Measurements from ENCODE around the gene NUP160. TPM values are rescaled to one million over a fixed set of nuclear protein-coding genes. Genes with fewer than 3 reads are reported as not detected.

Gene NUP160
- total and polyA plus RNA-seq, 4 donors, result 5.0 to 38.2 (median 21.7) TPM

DNA sequence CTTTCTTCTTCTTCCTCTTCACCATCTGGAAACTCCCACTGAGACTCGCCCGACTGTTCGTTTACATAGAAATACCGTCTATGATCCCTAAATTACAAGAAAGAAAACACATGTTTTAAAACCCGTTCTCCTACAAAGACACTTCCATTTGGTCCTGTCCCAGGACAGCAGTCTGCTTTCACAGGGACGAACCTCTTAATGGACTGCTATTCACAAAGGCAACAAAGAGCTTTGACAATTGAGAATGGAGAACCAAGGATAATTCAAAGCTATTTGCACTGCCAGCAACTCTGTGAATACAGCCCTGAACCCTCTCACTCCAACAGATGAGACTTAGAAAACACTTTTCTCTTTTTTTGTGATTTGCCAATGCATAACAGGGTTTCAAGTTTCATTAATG lies 116.7 kb downstream of the NUP160 start:
- WGBS, 2 donors, result 51 to 61% methylated on average over 6 of the region's 6 CpGs
- intact Hi-C loops (cut with DNase I), result no loop called here
- Histone ChIP-seq H3K4me3 (ENCODE audit: low read length in 2 of 2) (no peak overlapping the region), H3K36me3 (ENCODE audit: control insufficient read depth in 1 of 2, insufficient read depth in 2 of 2, low read length in 1 of 2) (peaks cover 4 to 6% of the 10 kb centered on the region in 2 donors), H3K27me3 (ENCODE audit: control insufficient read depth in 1 of 2, insufficient read depth in 2 of 2, low read length in 1 of 2) (no peaks in the 10 kb centered on the region), H3K4me1 (ENCODE audit: control insufficient read depth in 1 of 2, insufficient read depth in 2 of 2, low read length in 2 of 2) (no peaks in the 10 kb centered on the region), H3K9me3 (ENCODE audit: control insufficient read depth, low read length) (no peaks in the 10 kb centered on the region), H3K27ac (ENCODE audit: low read depth in 1 of 2, low read length in 2 of 2) (no peak overlapping the region)
- DNase-seq (no peak), ATAC-seq (ENCODE audit: low FRiP score) (no peak)

Other genes with a start within 250 kb of the NUP160 start
- gene MTCH2, start 205.8 kb downstream of the NUP160 start, total RNA-seq, result 10 to 100 TPM; 34.8 to 43.7 TPM
- gene MTCH2, start 205.8 kb downstream of the NUP160 start, polyA plus RNA-seq, result 10 to 100 TPM; 28.6 to 47.8 TPM
- 1 to 10 TPM in 1 of 2 donors, under 1 TPM in 1; 0.75 to 2.0 TPM for gene AGBL2, start 133.0 kb downstream of the NUP160 start, total RNA-seq
- gene AGBL2, start 133.0 kb downstream of the NUP160 start, polyA plus RNA-seq, result 1 to 10 TPM in 1 of 2 donors, not detected in 1; 1.6 TPM
- gene FNBP4, start 81.0 kb downstream of the NUP160 start, total RNA-seq, result 100 to 1,000 TPM; 122 to 140 TPM
- 10 to 100 TPM in 1 of 2 donors, 1 to 10 TPM in 1; 8.1 to 65.3 TPM for gene FNBP4, start 81.0 kb downstream of the NUP160 start, polyA plus RNA-seq
- gene PTPRJ, start 132.2 kb upstream of the NUP160 start, total RNA-seq, result 10 to 100 TPM; 14.3 to 20.1 TPM
- 1 to 10 TPM; 2.0 to 2.8 TPM for gene PTPRJ, start 132.2 kb upstream of the NUP160 start, polyA plus RNA-seq